A673 (cell line): ENCODE data around the gene USP19. TPM values are rescaled to one million over a fixed set of nuclear protein-coding genes. Genes with fewer than 3 reads are reported as not detected.

Experiments used
- BruUV-seq: library from RNA; stranded (reverse); fragments of 400-500 nt; replicated peaks from 2 replicates; lab custom pipeline; 2021; lab: Mats Ljungman, UMichigan
- CTCF ChIA-PET: fragments of 300-600 bp; sonication (Branson Sonifier 250); formaldehyde crosslinking; loops from one replicate; lab custom pipeline; 2022; ENCODE audit warnings: antibody characterized with exemption; lab: Charles Lee
- POLR2A ChIA-PET: fragments of 300-600 bp; sonication (Branson Sonifier 250); formaldehyde crosslinking; loops from one replicate; lab custom pipeline; 2022; ENCODE audit warnings: antibody characterized with exemption; ENCODE audit not compliant: low non-redundant PET; lab: Charles Lee
- DNase-seq: peaks from one replicate; pipeline ENCODE4 v3.0.0-alpha.2; 2015; ENCODE audit warnings: low spot score
- H3K27ac ChIP-seq: fragments of 200-600 bp; sonication (generic); 2 replicates; pipeline ENCODE4 v1.5.1; 2016; ENCODE audit warnings: mixed run types, low read depth, mild to moderate bottlenecking, mixed read lengths, antibody characterized with exemption, low read length; ENCODE audit not compliant: poor library complexity, severe bottlenecking
- H3K27me3 ChIP-seq: fragments of 200-600 bp; sonication (generic); replicated peaks from 2 replicates; pipeline ENCODE4 v1.6.1; 2017; ENCODE audit warnings: mixed run types, low read depth, mild to moderate bottlenecking, mixed read lengths, antibody characterized with exemption, low read length; ENCODE audit not compliant: insufficient read depth, poor library complexity
- H3K36me3 ChIP-seq: fragments of 200-600 bp; sonication (generic); 2 replicates; pipeline ENCODE4 v1.6.1; 2016; ENCODE audit warnings: mixed run types, mild to moderate bottlenecking, mixed read lengths, antibody characterized with exemption, low read length; ENCODE audit not compliant: insufficient read depth, poor library complexity, severe bottlenecking
- H3K4me1 ChIP-seq: fragments of 200-600 bp; sonication (generic); 2 replicates; pipeline ENCODE4 v1.6.1; 2017; ENCODE audit warnings: mixed run types, mild to moderate bottlenecking, mixed read lengths, antibody characterized with exemption, low read length; ENCODE audit not compliant: insufficient read depth, poor library complexity, severe bottlenecking
- H3K4me3 ChIP-seq: fragments of 200-600 bp; sonication (generic); 2 replicates; pipeline ENCODE4 v1.5.1; 2016; ENCODE audit warnings: low read depth, mixed run types, mild to moderate bottlenecking, mixed read lengths, low read length; ENCODE audit not compliant: poor library complexity, severe bottlenecking
- H3K9me3 ChIP-seq: fragments of 200-600 bp; sonication (generic); 2 replicates; pipeline ENCODE4 v1.6.1; 2016; ENCODE audit warnings: mixed run types, low read depth, mild to moderate bottlenecking, mixed read lengths, antibody characterized with exemption, low read length; ENCODE audit not compliant: poor library complexity, severe bottlenecking
- EZH2 ChIP-seq: fragments of 200-600 bp; sonication (generic); IDR thresholded peaks from 2 replicates; pipeline ENCODE4 v1.6.1; 2017; ENCODE audit warnings: borderline replicate concordance, low read depth, mild to moderate bottlenecking, mixed read lengths, antibody characterized with exemption, low read length; ENCODE audit not compliant: poor library complexity, severe bottlenecking
- intact Hi-C: fragments of 100-400 bp; cut with micrococcal nuclease; formaldehyde crosslinking; loops from one replicate; pipeline ENCODE4 v1.10.0; 2022; ENCODE audit not compliant: unreplicated experiment
- total RNA-seq: library from RNA; stranded (reverse); gene quantifications from 2 replicates; pipeline ENCODE4 v1.2.3, GENCODE V29; 2021
- TF ChIP-seq, protein P1 (sequence below): fragments of 300-800, 200-600 bp; sonication (generic); conservative IDR thresholded peaks from 2 replicates; pipeline ENCODE4 v1.5.1; 2017; ENCODE audit warnings: low read depth, mild to moderate bottlenecking, antibody characterized with exemption, low read length, moderate library complexity, mixed read lengths

USP19 gene
- total RNA-seq, 1 experiment from 2014 or later = 37.5 TPM

DNA sequence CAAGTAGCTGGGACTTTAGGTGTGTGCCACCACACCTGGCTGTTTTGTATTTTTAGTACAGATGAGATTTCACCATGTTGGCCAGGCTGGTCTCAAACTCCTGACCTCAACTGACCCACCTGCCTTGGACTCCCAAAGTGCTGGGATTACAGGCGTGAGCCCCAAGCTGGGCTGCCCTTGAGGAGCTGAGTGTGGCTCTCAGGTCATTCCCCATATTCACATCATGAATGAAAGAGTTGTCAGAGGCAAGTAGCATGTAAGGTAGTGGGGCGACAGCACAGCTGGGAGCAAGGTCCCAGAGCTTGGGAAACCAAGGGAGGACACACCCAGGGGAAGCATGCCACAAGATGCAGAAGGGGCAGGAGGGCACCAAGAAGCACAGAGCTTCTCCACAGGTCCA lies 40.6 kb upstream of the USP19 start:
- no TSS peak for BruUV-seq
- H3K9me3 ChIP-seq = no peaks in the 10 kb centered on the region
- H3K4me1 ChIP-seq = no peaks in the 10 kb centered on the region
- no peaks in the 10 kb centered on the region for H3K27me3 ChIP-seq
- H3K27ac ChIP-seq = no peak overlapping the region
- no peak for DNase-seq
- POLR2A ChIA-PET = no interaction called here
- intact Hi-C loops = no loop called here
- no peaks in the 10 kb centered on the region for H3K36me3 ChIP-seq
- CTCF ChIA-PET = no interaction called here
- no peak overlapping the region for H3K4me3 ChIP-seq
- TF ChIP-seq, protein P1, sequence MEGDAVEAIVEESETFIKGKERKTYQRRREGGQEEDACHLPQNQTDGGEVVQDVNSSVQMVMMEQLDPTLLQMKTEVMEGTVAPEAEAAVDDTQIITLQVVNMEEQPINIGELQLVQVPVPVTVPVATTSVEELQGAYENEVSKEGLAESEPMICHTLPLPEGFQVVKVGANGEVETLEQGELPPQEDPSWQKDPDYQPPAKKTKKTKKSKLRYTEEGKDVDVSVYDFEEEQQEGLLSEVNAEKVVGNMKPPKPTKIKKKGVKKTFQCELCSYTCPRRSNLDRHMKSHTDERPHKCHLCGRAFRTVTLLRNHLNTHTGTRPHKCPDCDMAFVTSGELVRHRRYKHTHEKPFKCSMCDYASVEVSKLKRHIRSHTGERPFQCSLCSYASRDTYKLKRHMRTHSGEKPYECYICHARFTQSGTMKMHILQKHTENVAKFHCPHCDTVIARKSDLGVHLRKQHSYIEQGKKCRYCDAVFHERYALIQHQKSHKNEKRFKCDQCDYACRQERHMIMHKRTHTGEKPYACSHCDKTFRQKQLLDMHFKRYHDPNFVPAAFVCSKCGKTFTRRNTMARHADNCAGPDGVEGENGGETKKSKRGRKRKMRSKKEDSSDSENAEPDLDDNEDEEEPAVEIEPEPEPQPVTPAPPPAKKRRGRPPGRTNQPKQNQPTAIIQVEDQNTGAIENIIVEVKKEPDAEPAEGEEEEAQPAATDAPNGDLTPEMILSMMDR = no peak
- TF ChIP-seq EZH2 = no peak

DNA sequence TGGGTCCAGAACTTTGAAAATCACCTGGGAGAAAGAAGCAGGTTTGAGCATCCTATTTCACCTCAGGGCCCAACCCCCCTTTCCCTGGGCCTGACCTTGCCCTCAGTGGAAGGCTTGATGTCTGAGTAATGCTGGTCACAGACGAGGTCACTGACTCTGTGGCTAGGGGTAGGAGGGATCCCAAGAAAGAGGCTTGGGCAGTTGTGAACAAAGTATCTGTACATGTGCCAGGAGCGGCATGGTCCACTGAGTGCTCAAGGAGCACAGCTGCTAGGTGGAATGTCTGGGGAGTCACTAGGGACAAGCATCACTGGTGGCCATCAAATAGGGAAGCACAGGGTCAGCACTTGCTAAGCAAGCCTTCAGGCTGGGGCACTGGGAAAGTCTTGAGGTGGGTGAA lies 38.2 kb upstream of the USP19 start:
- POLR2A ChIA-PET = no interaction called here

DNA sequence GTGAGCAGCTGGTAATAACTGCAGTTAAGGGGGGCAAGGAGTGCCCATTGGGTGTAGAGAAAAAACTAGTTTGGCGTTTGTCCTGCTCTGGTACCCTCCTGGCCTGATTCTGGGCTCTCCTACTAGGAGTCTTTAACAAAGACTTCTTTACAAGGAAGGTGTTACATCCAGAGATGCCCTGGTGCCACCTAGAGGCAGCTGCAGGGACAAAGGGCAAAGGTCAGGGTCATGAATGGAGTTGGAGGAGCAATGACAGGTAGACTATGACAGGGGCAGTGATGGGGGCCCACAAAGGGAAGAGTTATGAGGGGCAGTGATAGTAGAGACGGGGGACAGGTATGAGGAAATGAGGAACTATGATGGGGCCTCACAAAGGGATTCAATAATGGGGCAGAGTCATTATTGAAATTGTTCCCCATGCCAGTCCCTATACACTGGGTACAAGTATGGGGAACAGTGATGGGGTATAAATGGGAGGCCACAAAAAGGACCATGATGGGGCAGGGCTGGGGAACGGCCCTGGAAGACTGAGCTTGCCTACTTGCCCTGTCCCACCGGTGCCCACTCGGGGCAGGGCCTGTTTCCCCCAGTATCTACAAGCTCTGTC lies 37.6 kb upstream of the USP19 start:
- no peaks in the 10 kb centered on the region for H3K9me3 ChIP-seq
- no TSS peak for BruUV-seq
- no peak for DNase-seq
- no peaks in the 10 kb centered on the region for H3K27me3 ChIP-seq
- TF ChIP-seq, protein P1 = no peak; the same call in 1 of the 2 replicates
- TF ChIP-seq EZH2 = no peak
- ChIA-PET POLR2A (no interaction called here), CTCF (no interaction called here)
- H3K4me1 ChIP-seq = no peaks in the 10 kb centered on the region
- intact Hi-C loops = no loop called here
- H3K4me3 ChIP-seq = no peak overlapping the region
- no peak overlapping the region for H3K27ac ChIP-seq
- H3K36me3 ChIP-seq = no peaks in the 10 kb centered on the region

More for the DNA sequence above, 38.2 kb upstream of the USP19 start:
- DNase-seq = no peak
- no peaks in the 10 kb centered on the region for H3K9me3 ChIP-seq
- H3K4me1 ChIP-seq = no peaks in the 10 kb centered on the region
- H3K27me3 ChIP-seq = no peaks in the 10 kb centered on the region
- no peak for TF ChIP-seq EZH2
- TF ChIP-seq, protein P1 = no peak
- H3K4me3 ChIP-seq = no peak overlapping the region
- CTCF ChIA-PET = no interaction called here
- H3K27ac ChIP-seq = no peak overlapping the region
- H3K36me3 ChIP-seq = no peaks in the 10 kb centered on the region
- BruUV-seq = no TSS peak
- intact Hi-C loops = no loop called here
